Type B pancreatic cell (in vitro differentiated cells): Measurements from ENCODE around the gene IL21R. TPM values are rescaled to one million over a fixed set of nuclear protein-coding genes. Genes with fewer than 3 reads are reported as not detected.
A peak's percentile ranks its signal among the peaks of the same experiment; 100 is the strongest.

ENCODE experiments used
- DNase-seq: peaks from one replicate; pipeline ENCODE4 v3.0.0; 2021; ENCODE audit warnings: mixed read lengths; ENCODE audit not compliant: unreplicated experiment; ENCODE audit errors: extremely low spot score
- H3K27ac Mint-ChIP-seq: 2 replicates; pipeline ENCODE4 v1.8.0; 2021; ENCODE audit warnings: mild to moderate bottlenecking, mixed read lengths
- H3K27me3 Mint-ChIP-seq: 2 replicates; pipeline ENCODE4 v1.8.0; 2021; ENCODE audit warnings: mixed read lengths
- H3K36me3 Mint-ChIP-seq: 2 replicates; pipeline ENCODE4 v1.8.0; 2021; ENCODE audit warnings: mixed read lengths
- H3K4me1 Mint-ChIP-seq: one replicate; pipeline ENCODE4 v1.8.0; 2021; ENCODE audit warnings: mixed read lengths; ENCODE audit not compliant: unreplicated experiment
- H3K4me3 Mint-ChIP-seq: 2 replicates; pipeline ENCODE4 v1.8.0; 2021; ENCODE audit warnings: mild to moderate bottlenecking, mixed read lengths
- H3K9me3 Mint-ChIP-seq: 2 replicates; pipeline ENCODE4 v1.8.0; 2021; ENCODE audit warnings: mixed read lengths
- total RNA-seq: library from RNA; stranded (reverse); gene quantifications from 2 replicates; pipeline ENCODE4 v1.2.1, GENCODE V29; 2021; ENCODE audit warnings: low replicate concordance
- TF ChIP-seq, protein P1 (sequence below): fragments of 200-600 bp; sonication (generic); conservative IDR thresholded peaks from 2 replicates; pipeline ENCODE4 v1.5.0; 2021; ENCODE audit warnings: antibody characterized with exemption, mild to moderate bottlenecking

IL21R gene
- total RNA-seq, 1 donor from 2014 or later, result 0.29 TPM

GRCh38 chr16:27383556-27384243 is 18.3 kb upstream of the IL21R start:
- DNase-seq, result no peak
- Mint-ChIP-seq H3K9me3 (peaks cover 9% of the 10 kb centered on the region), H3K36me3 (no peaks in the 10 kb centered on the region), H3K4me1 (no peaks in the 10 kb centered on the region), H3K4me3 (no peak overlapping the region), H3K27ac (no peak overlapping the region), H3K27me3 (peaks cover 20% of the 10 kb centered on the region)
- TF ChIP-seq, protein P1, sequence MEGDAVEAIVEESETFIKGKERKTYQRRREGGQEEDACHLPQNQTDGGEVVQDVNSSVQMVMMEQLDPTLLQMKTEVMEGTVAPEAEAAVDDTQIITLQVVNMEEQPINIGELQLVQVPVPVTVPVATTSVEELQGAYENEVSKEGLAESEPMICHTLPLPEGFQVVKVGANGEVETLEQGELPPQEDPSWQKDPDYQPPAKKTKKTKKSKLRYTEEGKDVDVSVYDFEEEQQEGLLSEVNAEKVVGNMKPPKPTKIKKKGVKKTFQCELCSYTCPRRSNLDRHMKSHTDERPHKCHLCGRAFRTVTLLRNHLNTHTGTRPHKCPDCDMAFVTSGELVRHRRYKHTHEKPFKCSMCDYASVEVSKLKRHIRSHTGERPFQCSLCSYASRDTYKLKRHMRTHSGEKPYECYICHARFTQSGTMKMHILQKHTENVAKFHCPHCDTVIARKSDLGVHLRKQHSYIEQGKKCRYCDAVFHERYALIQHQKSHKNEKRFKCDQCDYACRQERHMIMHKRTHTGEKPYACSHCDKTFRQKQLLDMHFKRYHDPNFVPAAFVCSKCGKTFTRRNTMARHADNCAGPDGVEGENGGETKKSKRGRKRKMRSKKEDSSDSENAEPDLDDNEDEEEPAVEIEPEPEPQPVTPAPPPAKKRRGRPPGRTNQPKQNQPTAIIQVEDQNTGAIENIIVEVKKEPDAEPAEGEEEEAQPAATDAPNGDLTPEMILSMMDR, result no peak

DNA sequence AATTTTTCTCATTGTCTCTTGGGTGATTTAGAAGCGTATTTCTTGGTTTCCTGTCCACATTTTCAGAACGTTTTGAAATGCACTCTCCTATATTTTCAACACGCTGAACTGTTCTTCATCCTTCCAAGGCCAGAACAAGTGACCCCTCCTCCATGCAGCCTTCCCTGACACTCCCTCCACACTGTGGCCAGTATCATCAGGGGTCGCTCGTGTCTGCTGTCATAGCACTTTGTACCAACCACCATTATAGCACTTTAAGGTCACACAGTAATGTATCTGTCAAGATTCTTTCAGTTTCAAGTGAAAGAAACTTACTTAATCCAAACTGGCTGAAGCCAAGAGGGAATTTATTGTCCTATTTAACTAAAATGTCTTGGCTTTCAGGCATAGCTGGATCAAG is 17.5 kb upstream of the IL21R start:
- no peak overlapping the region for H3K4me3 Mint-ChIP-seq
- no peak overlapping the region for H3K27ac Mint-ChIP-seq
- DNase-seq, result no peak
- no peaks in the 10 kb centered on the region for H3K36me3 Mint-ChIP-seq
- no peaks in the 10 kb centered on the region for H3K4me1 Mint-ChIP-seq
- TF ChIP-seq, protein P1, result no peak
- peaks cover 9% of the 10 kb centered on the region for H3K9me3 Mint-ChIP-seq
- H3K27me3 Mint-ChIP-seq, result peaks cover 20% of the 10 kb centered on the region

- peaks cover 9% of the 10 kb centered on the region for H3K9me3 Mint-ChIP-seq
- TF ChIP-seq, protein P1, result no peak
- no peak for DNase-seq
- peaks cover 17% of the 10 kb centered on the region for H3K27me3 Mint-ChIP-seq
- no peak overlapping the region for H3K27ac Mint-ChIP-seq
- H3K4me1 Mint-ChIP-seq, result no peaks in the 10 kb centered on the region
- H3K4me3 Mint-ChIP-seq, result no peak overlapping the region
- no peaks in the 10 kb centered on the region for H3K36me3 Mint-ChIP-seq
Measured at GRCh38 chr16:27385398-27385797, 16.6 kb upstream of the IL21R start.

GRCh38 chr16:27386674-27387073 is 15.3 kb upstream of the IL21R start:
- peak; percentile 4 for DNase-seq
- Mint-ChIP-seq H3K27me3 (peaks cover 22% of the 10 kb centered on the region), H3K9me3 (peaks cover 9% of the 10 kb centered on the region), H3K4me3 (no peak overlapping the region), H3K27ac (no peak overlapping the region), H3K36me3 (no peaks in the 10 kb centered on the region), H3K4me1 (no peaks in the 10 kb centered on the region)
- TF ChIP-seq, protein P1, result no peak

DNA sequence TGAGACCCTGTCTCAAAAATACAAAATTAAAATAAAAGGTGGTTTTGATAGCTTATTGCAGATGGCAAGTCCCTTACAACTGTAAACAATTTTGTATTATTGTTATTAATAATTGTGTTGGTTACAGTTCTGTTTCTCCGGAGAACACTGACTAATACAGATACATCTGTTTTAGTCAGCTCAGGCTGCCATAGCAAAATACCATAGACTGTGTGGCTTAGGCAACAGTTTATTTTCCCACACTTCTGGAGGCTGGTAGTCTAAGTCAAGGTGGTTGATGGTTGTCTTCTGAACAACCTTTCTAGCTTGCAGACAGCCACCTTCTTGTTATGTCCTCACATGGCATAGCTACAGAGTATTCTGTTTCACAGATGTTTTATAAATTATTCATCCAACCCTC is 14.2 kb upstream of the IL21R start:
- H3K4me1 Mint-ChIP-seq, result no peaks in the 10 kb centered on the region
- H3K36me3 Mint-ChIP-seq, result no peaks in the 10 kb centered on the region
- peaks cover 15% of the 10 kb centered on the region for H3K27me3 Mint-ChIP-seq
- H3K4me3 Mint-ChIP-seq, result no peak overlapping the region
- DNase-seq, result no peak
- H3K27ac Mint-ChIP-seq, result no peak overlapping the region
- peaks cover 9% of the 10 kb centered on the region for H3K9me3 Mint-ChIP-seq
- TF ChIP-seq, protein P1, result no peak
